NB4 (cell line): ENCODE results near the gene ZNF440.

ENCODE experiments used
- DNase-seq: peaks from one replicate; pipeline ENCODE4 v3.0.0; 2010; ENCODE audit warnings: low read depth
- H3K4me3 ChIP-seq: one replicate; pipeline ENCODE4 v1.5.1; 2011; ENCODE audit warnings: mild to moderate bottlenecking, low read depth, low read length, moderate library complexity
- MAX ChIP-seq: IDR thresholded peaks from 2 replicates; pipeline ENCODE4 v1.6.1; 2011; ENCODE audit warnings: low read depth, low read length
- MYC ChIP-seq: IDR thresholded peaks from 2 replicates; pipeline ENCODE4 v1.6.1; 2011; ENCODE audit warnings: low read depth, low read length
- POLR2A ChIP-seq: IDR thresholded peaks from 2 replicates; pipeline ENCODE4 v1.6.1; 2011; ENCODE audit warnings: mild to moderate bottlenecking; ENCODE audit not compliant: insufficient read length; ENCODE audit errors: extremely low read depth
- TF ChIP-seq, protein P1 (sequence below): IDR thresholded peaks from one replicate; pipeline ENCODE4 v1.5.1; 2012; ENCODE audit warnings: low read depth, low read length

ZNF440 gene

GRCh38 chr19:11881151-11881800 lies 67.2 kb downstream of the ZNF440 start:
- DNase-seq: peak; percentile 73
- TF ChIP-seq, protein P1, sequence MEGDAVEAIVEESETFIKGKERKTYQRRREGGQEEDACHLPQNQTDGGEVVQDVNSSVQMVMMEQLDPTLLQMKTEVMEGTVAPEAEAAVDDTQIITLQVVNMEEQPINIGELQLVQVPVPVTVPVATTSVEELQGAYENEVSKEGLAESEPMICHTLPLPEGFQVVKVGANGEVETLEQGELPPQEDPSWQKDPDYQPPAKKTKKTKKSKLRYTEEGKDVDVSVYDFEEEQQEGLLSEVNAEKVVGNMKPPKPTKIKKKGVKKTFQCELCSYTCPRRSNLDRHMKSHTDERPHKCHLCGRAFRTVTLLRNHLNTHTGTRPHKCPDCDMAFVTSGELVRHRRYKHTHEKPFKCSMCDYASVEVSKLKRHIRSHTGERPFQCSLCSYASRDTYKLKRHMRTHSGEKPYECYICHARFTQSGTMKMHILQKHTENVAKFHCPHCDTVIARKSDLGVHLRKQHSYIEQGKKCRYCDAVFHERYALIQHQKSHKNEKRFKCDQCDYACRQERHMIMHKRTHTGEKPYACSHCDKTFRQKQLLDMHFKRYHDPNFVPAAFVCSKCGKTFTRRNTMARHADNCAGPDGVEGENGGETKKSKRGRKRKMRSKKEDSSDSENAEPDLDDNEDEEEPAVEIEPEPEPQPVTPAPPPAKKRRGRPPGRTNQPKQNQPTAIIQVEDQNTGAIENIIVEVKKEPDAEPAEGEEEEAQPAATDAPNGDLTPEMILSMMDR: peak; percentile 77
- TF ChIP-seq POLR2A (no peak), MYC (no peak), MAX (no peak)
- no peak overlapping the region for H3K4me3 ChIP-seq

DNA sequence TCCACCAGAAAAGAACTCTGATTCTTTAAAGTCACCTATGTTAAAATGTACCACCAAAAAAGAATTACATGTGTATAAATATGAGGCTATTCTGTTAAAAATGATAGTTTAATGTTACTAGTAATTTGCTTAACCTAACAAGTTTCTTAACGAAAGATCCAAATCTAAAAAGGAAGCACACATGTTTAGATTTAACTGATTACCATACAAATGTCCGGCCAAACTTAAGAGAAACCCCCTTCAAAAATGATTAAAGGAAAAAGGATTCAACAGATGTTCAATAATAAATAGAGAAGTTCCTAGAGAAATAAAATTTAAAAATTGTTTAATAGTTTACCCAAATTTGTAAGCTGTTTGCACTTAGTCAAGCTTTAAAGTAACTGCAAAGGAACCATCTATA lies 68.5 kb downstream of the ZNF440 start:
- no peak for TF ChIP-seq POLR2A
- no peak for TF ChIP-seq MAX
- TF ChIP-seq, protein P1: no peak
- no peak for TF ChIP-seq MYC
- no peak overlapping the region for H3K4me3 ChIP-seq
- no peak for DNase-seq
